Calu3 (cell line): ENCODE data around the gene TRAT1. TPM values are rescaled to one million over a fixed set of nuclear protein-coding genes. Genes with fewer than 3 reads are reported as not detected.

Source experiments
- BruUV-seq: library from RNA; stranded (reverse); fragments of 400-500 nt; replicated peaks from 2 replicates; lab custom pipeline; 2021; lab: Mats Ljungman, UMichigan
- CTCF ChIA-PET: fragments of 300-600 bp; sonication (Branson Sonifier 250); formaldehyde crosslinking; loops from one replicate; lab custom pipeline; 2022; ENCODE audit warnings: antibody characterized with exemption; lab: Charles Lee
- DNase-seq: peaks from one replicate; pipeline ENCODE4 v3.0.0; 2022
- H3K27ac Mint-ChIP-seq: one replicate; pipeline ENCODE4 v1.8.0; 2022; ENCODE audit warnings: mixed read lengths; ENCODE audit not compliant: unreplicated experiment
- H3K27me3 Mint-ChIP-seq: one replicate; pipeline ENCODE4 v1.8.0; 2022; ENCODE audit warnings: mixed read lengths; ENCODE audit not compliant: unreplicated experiment
- H3K36me3 Mint-ChIP-seq: one replicate; pipeline ENCODE4 v1.8.0; 2022; ENCODE audit warnings: mild to moderate bottlenecking, moderate library complexity, mixed read lengths; ENCODE audit not compliant: insufficient read depth, unreplicated experiment
- H3K4me1 Mint-ChIP-seq: one replicate; pipeline ENCODE4 v1.8.0; 2022; ENCODE audit warnings: mild to moderate bottlenecking, low read depth, mixed read lengths; ENCODE audit not compliant: unreplicated experiment
- H3K4me3 Mint-ChIP-seq: one replicate; pipeline ENCODE4 v1.8.0; 2022; ENCODE audit warnings: mild to moderate bottlenecking, low read depth, moderate library complexity, mixed read lengths; ENCODE audit not compliant: unreplicated experiment
- H3K9me3 Mint-ChIP-seq: one replicate; pipeline ENCODE4 v1.8.0; 2022; ENCODE audit warnings: low read depth, mixed read lengths; ENCODE audit not compliant: unreplicated experiment
- intact Hi-C: fragments of 100-400 bp; cut with micrococcal nuclease; formaldehyde crosslinking; loops from one replicate; pipeline ENCODE4 v1.10.0; 2022; ENCODE audit not compliant: unreplicated experiment
- total RNA-seq: library from RNA; stranded (reverse); gene quantifications from 2 replicates; pipeline ENCODE4 v1.2.3, GENCODE V29; 2022
- TF ChIP-seq, protein P1 (sequence below): fragments of 200-600 bp; IDR thresholded peaks from one replicate; pipeline ENCODE4 v1.8.0; 2022; ENCODE audit warnings: antibody characterized with exemption; ENCODE audit not compliant: unreplicated experiment

Gene TRAT1
- total RNA-seq, 1 experiment from 2014 or later: not detected

DNA sequence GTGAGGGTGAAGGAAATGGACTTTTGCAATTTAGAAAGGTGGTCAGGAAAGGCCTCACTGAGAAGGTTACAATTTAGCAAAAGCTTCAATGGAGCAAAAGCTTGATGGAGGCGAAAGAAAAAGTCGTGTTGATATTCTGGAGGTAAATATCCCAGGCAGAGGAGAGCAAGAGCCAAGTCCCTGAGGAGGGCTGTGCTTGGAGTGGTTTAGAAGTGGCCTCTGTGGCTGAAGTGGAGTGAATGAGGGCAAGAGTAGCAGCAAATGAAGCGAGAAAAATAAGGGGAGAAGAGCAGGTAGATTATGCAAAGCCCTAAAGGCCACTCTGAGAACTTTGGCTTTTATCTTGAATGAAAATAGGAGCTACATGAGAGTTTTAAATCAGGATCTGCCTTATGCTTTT, 76.9 kb downstream of the TRAT1 start:
- no peak for DNase-seq
- Mint-ChIP-seq H3K27me3 (no peaks in the 10 kb centered on the region), H3K27ac (no peak overlapping the region), H3K4me3 (no peak overlapping the region), H3K9me3 (no peaks in the 10 kb centered on the region), H3K36me3 (no peaks in the 10 kb centered on the region), H3K4me1 (no peaks in the 10 kb centered on the region)
- TF ChIP-seq, protein P1, sequence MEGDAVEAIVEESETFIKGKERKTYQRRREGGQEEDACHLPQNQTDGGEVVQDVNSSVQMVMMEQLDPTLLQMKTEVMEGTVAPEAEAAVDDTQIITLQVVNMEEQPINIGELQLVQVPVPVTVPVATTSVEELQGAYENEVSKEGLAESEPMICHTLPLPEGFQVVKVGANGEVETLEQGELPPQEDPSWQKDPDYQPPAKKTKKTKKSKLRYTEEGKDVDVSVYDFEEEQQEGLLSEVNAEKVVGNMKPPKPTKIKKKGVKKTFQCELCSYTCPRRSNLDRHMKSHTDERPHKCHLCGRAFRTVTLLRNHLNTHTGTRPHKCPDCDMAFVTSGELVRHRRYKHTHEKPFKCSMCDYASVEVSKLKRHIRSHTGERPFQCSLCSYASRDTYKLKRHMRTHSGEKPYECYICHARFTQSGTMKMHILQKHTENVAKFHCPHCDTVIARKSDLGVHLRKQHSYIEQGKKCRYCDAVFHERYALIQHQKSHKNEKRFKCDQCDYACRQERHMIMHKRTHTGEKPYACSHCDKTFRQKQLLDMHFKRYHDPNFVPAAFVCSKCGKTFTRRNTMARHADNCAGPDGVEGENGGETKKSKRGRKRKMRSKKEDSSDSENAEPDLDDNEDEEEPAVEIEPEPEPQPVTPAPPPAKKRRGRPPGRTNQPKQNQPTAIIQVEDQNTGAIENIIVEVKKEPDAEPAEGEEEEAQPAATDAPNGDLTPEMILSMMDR: no peak
- no TSS peak for BruUV-seq
- intact Hi-C loops: no loop called here
- CTCF ChIA-PET: no interaction called here

Other genes starting within 250 kb of the TRAT1 start
- gene CIP2A, start 233.3 kb upstream of the TRAT1 start, total RNA-seq: 36.9 and 38.5 TPM in 2 replicates
- 10.6 and 12.2 TPM in 2 replicates for gene DZIP3, start 233.1 kb upstream of the TRAT1 start, total RNA-seq
- gene RETNLB, start 65.4 kb upstream of the TRAT1 start, total RNA-seq: not detected in 2 replicates
- not detected in 2 replicates for gene GUCA1C, start 131.1 kb downstream of the TRAT1 start, total RNA-seq